GM23248 (cell line): Measurements from ENCODE around the gene OR51F2. TPM values are rescaled to one million over a fixed set of nuclear protein-coding genes. Genes with fewer than 3 reads are reported as not detected.
"Not testable (repeated sequence)": the region's sequence is repeated elsewhere in the genome, so short reads cannot be mapped to it uniquely, and the experiment has no call there.

Source experiments
- DNase-seq: peaks from one replicate; pipeline ENCODE4 v3.0.0-alpha.2; 2015
- H2AFZ ChIP-seq: fragments of 200-600 bp; sonication (generic); 2 replicates; pipeline ENCODE4 v1.6.1; 2016; ENCODE audit warnings: antibody characterized with exemption
- H3F3A ChIP-seq: fragments of 200-600 bp; sonication (generic); 2 replicates; pipeline ENCODE4 v1.6.1; 2016; ENCODE audit warnings: mild to moderate bottlenecking, antibody characterized with exemption, mixed run types; ENCODE audit not compliant: insufficient read depth
- H3K27ac ChIP-seq: fragments of 200-600 bp; sonication (generic); 2 replicates; pipeline ENCODE4 v1.5.1; 2016; ENCODE audit warnings: mild to moderate bottlenecking
- H3K27me3 ChIP-seq: fragments of 200-600 bp; sonication (generic); replicated peaks from 2 replicates; pipeline ENCODE4 v1.6.1; 2016; ENCODE audit warnings: mild to moderate bottlenecking; ENCODE audit not compliant: insufficient read depth
- H3K36me3 ChIP-seq: fragments of 200-600 bp; sonication (generic); 2 replicates; pipeline ENCODE4 v1.6.1; 2016; ENCODE audit warnings: low read depth, mild to moderate bottlenecking
- H3K4me1 ChIP-seq: fragments of 200-600 bp; sonication (generic); 2 replicates; pipeline ENCODE4 v1.6.1; 2016; ENCODE audit warnings: mild to moderate bottlenecking; ENCODE audit not compliant: insufficient read depth
- H3K4me2 ChIP-seq: fragments of 200-600 bp; sonication (generic); one replicate; pipeline ENCODE4 v1.6.1; 2016; ENCODE audit warnings: mild to moderate bottlenecking; ENCODE audit not compliant: unreplicated experiment
- H3K4me3 ChIP-seq: fragments of 200-600 bp; sonication (generic); 2 replicates; pipeline ENCODE4 v1.5.1; 2016; ENCODE audit warnings: mild to moderate bottlenecking
- H3K79me2 ChIP-seq: fragments of 200-600 bp; sonication (generic); 2 replicates; pipeline ENCODE4 v1.6.1; 2016; ENCODE audit warnings: mild to moderate bottlenecking; ENCODE audit not compliant: insufficient read depth
- H3K9ac ChIP-seq: fragments of 200-600 bp; sonication (generic); 2 replicates; pipeline ENCODE4 v1.6.1; 2016; ENCODE audit warnings: mild to moderate bottlenecking
- H3K9me2 ChIP-seq: fragments of 200-600 bp; sonication (generic); 2 replicates; pipeline ENCODE4 v1.6.1; 2016; ENCODE audit warnings: mixed run types, mild to moderate bottlenecking, moderate library complexity; ENCODE audit not compliant: insufficient read depth
- H3K9me3 ChIP-seq: fragments of 200-600 bp; sonication (generic); one replicate; pipeline ENCODE4 v1.6.1; 2017; ENCODE audit warnings: low read depth
- H4K20me1 ChIP-seq: fragments of 200-600 bp; sonication (generic); 2 replicates; pipeline ENCODE4 v1.6.0; 2016; ENCODE audit not compliant: insufficient read depth
- EZH2 ChIP-seq: fragments of 200-600 bp; sonication (generic); IDR thresholded peaks from 2 replicates; pipeline ENCODE4 v1.6.1; 2018; ENCODE audit warnings: antibody characterized with exemption, mild to moderate bottlenecking; ENCODE audit not compliant: insufficient read depth, poor library complexity, severe bottlenecking
- EZH2phosphoT487 ChIP-seq: fragments of 200-600 bp; sonication (generic); IDR thresholded peaks from 2 replicates; pipeline ENCODE4 v1.6.1; 2018; ENCODE audit warnings: antibody characterized with exemption, moderate library complexity, mild to moderate bottlenecking, low read depth; ENCODE audit not compliant: insufficient read depth
- WGBS, 2 experiments: methylation state at CpG; one replicate each; pipeline ENCODE4 v1.1.6; 2015 to 2017; ENCODE audit warnings: low lambda C conversion rate in 2 of 2, low coverage in 1 of 2; ENCODE audit errors: missing lambda C conversion rate in 2 of 2; 5-methylcytosine and 5-hydroxymethylcytosine counted together
- in situ Hi-C: fragments of 300-500 bp; cut with MboI; formaldehyde crosslinking; loops from 2 replicates; pipeline ENCODE4 v1.15.0; 2020
- polyA plus RNA-seq: library from polyadenylated mRNA; unstranded; fragments of >200 nt; fragmentation: Nextera tagmentation; extraction: Ambion mirVana; gene quantifications from 2 replicates; pipeline ENCODE4 v1.2.1, GENCODE V29; 2016
- total RNA-seq: library from RNA; depleted of rRNA; stranded (reverse); fragments of >200 nt; shearing (Covaris generic); gene quantifications from 2 replicates; pipeline ENCODE4 v1.2.3, GENCODE V29; 2014; rRNA removed

OR51F2 gene
- total and polyA plus RNA-seq, 2 experiments from 2014 or later = not detected

- H3K79me2 ChIP-seq = no peaks in the 10 kb centered on the region
- no peaks in the 10 kb centered on the region for H3K4me1 ChIP-seq
- no peaks in the 10 kb centered on the region for H3K27me3 ChIP-seq
- no peaks in the 10 kb centered on the region for H3F3A ChIP-seq
- no peak overlapping the region for H3K4me3 ChIP-seq
- TF ChIP-seq EZH2 = no peak
- no peak for TF ChIP-seq EZH2phosphoT487
- no peak overlapping the region for H3K27ac ChIP-seq
- no peak overlapping the region for H2AFZ ChIP-seq
- no peak for DNase-seq
- H3K9me3 ChIP-seq = no peaks in the 10 kb centered on the region
- no peak overlapping the region for H3K9ac ChIP-seq
- 4 to 5% methylated on average over 4 of the region's 4 CpGs for WGBS, 2 experiments
- H3K4me2 ChIP-seq = no peak overlapping the region
- no peaks in the 10 kb centered on the region for H3K36me3 ChIP-seq
- no peaks in the 10 kb centered on the region for H3K9me2 ChIP-seq
- in situ Hi-C loops = no loop called here
- no peaks in the 10 kb centered on the region for H4K20me1 ChIP-seq
Observed at GRCh38 chr11:4851033-4851432, 29.9 kb downstream of the OR51F2 start.

- H3F3A ChIP-seq, H3K4me1 ChIP-seq, H3K27ac ChIP-seq, H4K20me1 ChIP-seq, H3K9me3 ChIP-seq, H2AFZ ChIP-seq, H3K79me2 ChIP-seq, H3K9ac ChIP-seq, DNase-seq, in situ Hi-C loops, H3K27me3 ChIP-seq, H3K4me3 ChIP-seq, H3K36me3 ChIP-seq, H3K9me2 ChIP-seq, H3K4me2 ChIP-seq: not testable (repeated sequence)
- WGBS, 2 experiments = 35 to 45% methylated on average over 7 of the region's 7 CpGs
Observed at GRCh38 chr11:4854286-4854685, 33.2 kb downstream of the OR51F2 start.

- Histone ChIP-seq H4K20me1 (no peaks in the 10 kb centered on the region), H3K27me3 (no peaks in the 10 kb centered on the region), H3F3A (no peaks in the 10 kb centered on the region), H3K4me2 (no peak overlapping the region), H3K79me2 (no peaks in the 10 kb centered on the region), H3K9me2 (no peaks in the 10 kb centered on the region), H3K36me3 (no peaks in the 10 kb centered on the region), H2AFZ (no peak overlapping the region), H3K9ac (no peak overlapping the region), H3K4me1 (no peaks in the 10 kb centered on the region), H3K27ac (no peak overlapping the region), H3K4me3 (no peak overlapping the region), H3K9me3 (peaks cover 6% of the 10 kb centered on the region)
- in situ Hi-C loops = no loop called here
- no peak for DNase-seq
- TF ChIP-seq EZH2phosphoT487 (no peak), EZH2 (no peak)
Observed at GRCh38 chr11:4862447-4863236, 41.5 kb downstream of the OR51F2 start.

GRCh38 chr11:4863876-4864275 lies 42.8 kb downstream of the OR51F2 start:
- TF ChIP-seq EZH2phosphoT487 (no peak), EZH2 (no peak)
- Histone ChIP-seq H3K9me2 (no peaks in the 10 kb centered on the region), H2AFZ (no peak overlapping the region), H3K79me2 (no peaks in the 10 kb centered on the region), H3K27me3 (no peaks in the 10 kb centered on the region), H3K36me3 (no peaks in the 10 kb centered on the region), H3F3A (no peaks in the 10 kb centered on the region), H3K9ac (no peak overlapping the region), H3K4me2 (no peak overlapping the region), H4K20me1 (no peaks in the 10 kb centered on the region), H3K27ac (no peak overlapping the region), H3K4me3 (no peak overlapping the region), H3K4me1 (no peaks in the 10 kb centered on the region), H3K9me3 (peaks cover 6% of the 10 kb centered on the region)
- in situ Hi-C loops = no loop called here
- no peak for DNase-seq
- 2 to 3% methylated on average over 4 of the region's 4 CpGs for WGBS, 2 experiments

GRCh38 chr11:4865855-4866254 lies 44.7 kb downstream of the OR51F2 start:
- H3K4me2 ChIP-seq = no peak overlapping the region
- no peaks in the 10 kb centered on the region for H3K4me1 ChIP-seq
- no peak for DNase-seq
- no peaks in the 10 kb centered on the region for H3K9me2 ChIP-seq
- TF ChIP-seq EZH2phosphoT487 (no peak), EZH2 (no peak)
- peaks cover 6% of the 10 kb centered on the region for H3K9me3 ChIP-seq
- H2AFZ ChIP-seq = no peak overlapping the region
- no peaks in the 10 kb centered on the region for H3F3A ChIP-seq
- H3K79me2 ChIP-seq = no peaks in the 10 kb centered on the region
- no peak overlapping the region for H3K27ac ChIP-seq
- H3K27me3 ChIP-seq = no peaks in the 10 kb centered on the region
- 0 to 3% methylated on average over 1 of the region's 1 CpG for WGBS, 2 experiments
- no peak overlapping the region for H3K4me3 ChIP-seq
- in situ Hi-C loops = no loop called here
- no peaks in the 10 kb centered on the region for H3K36me3 ChIP-seq
- H4K20me1 ChIP-seq = no peaks in the 10 kb centered on the region
- no peak overlapping the region for H3K9ac ChIP-seq

Other genes starting within 250 kb of the OR51F2 start
- gene OR52I2, start 239.6 kb upstream of the OR51F2 start, total RNA-seq = not detected in 2 replicates
- gene OR52I2, start 239.6 kb upstream of the OR51F2 start, polyA plus RNA-seq = not detected in 2 replicates
- not detected in 2 replicates for gene OR52I1, start 227.3 kb upstream of the OR51F2 start, total RNA-seq
- not detected in 2 replicates for gene OR52I1, start 227.3 kb upstream of the OR51F2 start, polyA plus RNA-seq
- 15.2 and 19.2 TPM in 2 replicates for gene TRIM68, start 213.1 kb upstream of the OR51F2 start, total RNA-seq
- gene TRIM68, start 213.1 kb upstream of the OR51F2 start, polyA plus RNA-seq = 5.1 and 5.8 TPM in 2 replicates
- gene OR51D1, start 183.8 kb upstream of the OR51F2 start, total RNA-seq = not detected in 2 replicates
- not detected in 2 replicates for gene OR51D1, start 183.8 kb upstream of the OR51F2 start, polyA plus RNA-seq
- gene OR51E1, start 177.3 kb upstream of the OR51F2 start, total RNA-seq = not detected in 2 replicates
- not detected in 2 replicates for gene OR51E1, start 177.3 kb upstream of the OR51F2 start, polyA plus RNA-seq
- not detected in 2 replicates for gene OR51E2, start 123.5 kb upstream of the OR51F2 start, total RNA-seq
- gene OR51E2, start 123.5 kb upstream of the OR51F2 start, polyA plus RNA-seq = not detected in 2 replicates
- not detected in 2 replicates for gene MMP26, start 116.5 kb upstream of the OR51F2 start, total RNA-seq
- gene MMP26, start 116.5 kb upstream of the OR51F2 start, polyA plus RNA-seq = not detected in 2 replicates
- gene OR51F1, start 51.4 kb upstream of the OR51F2 start, total RNA-seq = not detected in 2 replicates
- gene OR51F1, start 51.4 kb upstream of the OR51F2 start, polyA plus RNA-seq = not detected in 2 replicates
- not detected in 2 replicates for gene OR52R1, start 16.9 kb upstream of the OR51F2 start, total RNA-seq
- not detected in 2 replicates for gene OR52R1, start 16.9 kb upstream of the OR51F2 start, polyA plus RNA-seq
- not detected in 2 replicates for gene OR51S1, start 27.9 kb downstream of the OR51F2 start, total RNA-seq
- not detected in 2 replicates for gene OR51S1, start 27.9 kb downstream of the OR51F2 start, polyA plus RNA-seq
- not detected in 2 replicates for gene OR51T1, start 60.6 kb downstream of the OR51F2 start, total RNA-seq
- not detected in 2 replicates for gene OR51T1, start 60.6 kb downstream of the OR51F2 start, polyA plus RNA-seq
- gene OR51A7, start 82.5 kb downstream of the OR51F2 start, total RNA-seq = not detected in 2 replicates
- not detected in 2 replicates for gene OR51A7, start 82.5 kb downstream of the OR51F2 start, polyA plus RNA-seq
- not detected in 2 replicates for gene OR51G2, start 98.0 kb downstream of the OR51F2 start, total RNA-seq
- gene OR51G2, start 98.0 kb downstream of the OR51F2 start, polyA plus RNA-seq = not detected in 2 replicates
- gene OR51G1, start 103.0 kb downstream of the OR51F2 start, total RNA-seq = not detected in 2 replicates
- not detected in 2 replicates for gene OR51G1, start 103.0 kb downstream of the OR51F2 start, polyA plus RNA-seq
- gene OR51A4, start 126.3 kb downstream of the OR51F2 start, total RNA-seq = not detected in 2 replicates
- gene OR51A4, start 126.3 kb downstream of the OR51F2 start, polyA plus RNA-seq = not detected in 2 replicates
- gene OR51A2, start 134.4 kb downstream of the OR51F2 start, total RNA-seq = not detected in 2 replicates
- gene OR51A2, start 134.4 kb downstream of the OR51F2 start, polyA plus RNA-seq = not detected in 2 replicates
- gene OR51L1, start 173.5 kb downstream of the OR51F2 start, total RNA-seq = not detected in 2 replicates
- not detected in 2 replicates for gene OR51L1, start 173.5 kb downstream of the OR51F2 start, polyA plus RNA-seq
- not detected in 2 replicates for gene OR52J3, start 225.2 kb downstream of the OR51F2 start, total RNA-seq
- not detected in 2 replicates for gene OR52J3, start 225.2 kb downstream of the OR51F2 start, polyA plus RNA-seq
- gene OR52E2, start 238.3 kb downstream of the OR51F2 start, total RNA-seq = not detected in 2 replicates
- not detected in 2 replicates for gene OR52E2, start 238.3 kb downstream of the OR51F2 start, polyA plus RNA-seq
- not detected in 2 replicates for gene OR52E1, start 248.3 kb downstream of the OR51F2 start, total RNA-seq
- not detected in 2 replicates for gene OR52E1, start 248.3 kb downstream of the OR51F2 start, polyA plus RNA-seq